ENCODE measurements around the gene GIMAP2. TPM values are rescaled to one million over a fixed set of nuclear protein-coding genes. Genes with fewer than 3 reads are reported as not detected.

GIMAP2 gene
- total and polyA plus RNA-seq, 11 donors, result 2.1 to 23.5 (median 4.9) TPM

DNA sequence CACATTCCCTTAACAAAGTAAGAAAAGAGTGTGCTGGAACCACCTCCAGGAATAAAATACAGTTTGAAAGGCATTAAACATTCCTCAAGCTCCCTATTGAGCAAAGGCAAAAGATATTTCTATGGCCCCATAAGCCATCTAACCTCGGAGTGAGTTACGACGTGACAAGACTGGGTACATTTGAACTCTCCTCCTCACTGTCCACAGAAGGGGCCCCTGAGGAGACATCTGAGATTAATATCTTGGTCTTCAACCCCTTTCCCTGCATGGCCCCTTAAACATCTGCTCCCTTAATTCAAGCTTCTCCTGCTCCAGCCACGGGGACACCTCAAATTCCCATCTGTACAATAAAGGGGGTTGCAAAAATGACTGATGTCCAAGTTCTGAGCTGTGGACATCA lies 31.4 kb downstream of the GIMAP2 start:
- ATAC-seq (no peak), DNase-seq (no peak)
- Histone ChIP-seq H3K4me1 (peaks cover 0 to 54% (median 6%) of the 10 kb centered on the region in 12 donors), H3K9me3 (peaks cover 0 to 20% (median 6%) of the 10 kb centered on the region in 12 donors), H3K27ac (peak overlapping the region; percentile 77 to 97 (median 90)), H3K36me3 (peaks cover 0 to 37% (median 13%) of the 10 kb centered on the region in 9 donors), H3K27me3 (no peaks in the 10 kb centered on the region), H3K4me3 (peak overlapping the region; percentile 28 to 80 (median 60))
- intact Hi-C loops (cut with DNase I), result loop anchor here in 5 of 10 donors (1.0 to 10.0 kb wide), 5 partner anchors 35 to 152 kb away; partner anchors contain the start of genes GIMAP6 (in 3 of the 5) and GIMAP4 (in 1 of the 5)
- WGBS, 4 donors, result 49 to 60% (median 55%) methylated on average over 4 of the region's 4 CpGs
- TF ChIP-seq POLR2A (IDR thresholded peaks at IDR 0.05), result no peak

DNA sequence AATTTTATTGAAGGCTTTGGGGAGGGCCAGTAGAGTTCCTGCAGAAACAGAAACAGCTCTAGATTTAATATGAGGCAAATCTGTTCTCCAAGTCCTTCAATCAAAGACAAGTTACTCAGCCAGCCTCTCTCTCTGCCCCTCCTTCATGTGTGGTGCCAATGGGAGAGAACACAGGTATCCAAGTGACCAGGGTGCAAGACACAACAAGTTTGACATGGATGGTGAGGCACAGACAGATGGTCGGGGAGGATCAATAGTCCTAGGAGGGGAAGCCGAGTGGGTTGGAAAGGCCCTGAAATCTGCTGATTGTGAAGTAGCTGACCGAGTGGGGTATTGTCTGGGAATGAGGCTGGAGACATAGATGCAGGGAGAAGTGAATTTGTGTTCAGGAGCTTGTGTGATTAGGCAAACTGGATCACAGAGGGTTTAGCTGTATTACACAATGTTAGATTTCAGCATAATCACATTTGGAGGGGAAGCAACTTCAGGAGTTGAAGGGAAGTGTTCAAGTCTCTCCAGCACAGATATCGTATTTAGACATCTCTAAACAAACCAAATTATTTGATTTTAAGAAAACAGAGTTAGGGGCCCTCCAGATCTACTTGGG lies 32.4 kb downstream of the GIMAP2 start:
- WGBS, 4 donors, result 53 to 75% (median 58%) methylated on average over 4 of the region's 4 CpGs
- TF ChIP-seq POLR2A (IDR thresholded peaks at IDR 0.05), result no peak
- TF ChIP-seq, protein P1, sequence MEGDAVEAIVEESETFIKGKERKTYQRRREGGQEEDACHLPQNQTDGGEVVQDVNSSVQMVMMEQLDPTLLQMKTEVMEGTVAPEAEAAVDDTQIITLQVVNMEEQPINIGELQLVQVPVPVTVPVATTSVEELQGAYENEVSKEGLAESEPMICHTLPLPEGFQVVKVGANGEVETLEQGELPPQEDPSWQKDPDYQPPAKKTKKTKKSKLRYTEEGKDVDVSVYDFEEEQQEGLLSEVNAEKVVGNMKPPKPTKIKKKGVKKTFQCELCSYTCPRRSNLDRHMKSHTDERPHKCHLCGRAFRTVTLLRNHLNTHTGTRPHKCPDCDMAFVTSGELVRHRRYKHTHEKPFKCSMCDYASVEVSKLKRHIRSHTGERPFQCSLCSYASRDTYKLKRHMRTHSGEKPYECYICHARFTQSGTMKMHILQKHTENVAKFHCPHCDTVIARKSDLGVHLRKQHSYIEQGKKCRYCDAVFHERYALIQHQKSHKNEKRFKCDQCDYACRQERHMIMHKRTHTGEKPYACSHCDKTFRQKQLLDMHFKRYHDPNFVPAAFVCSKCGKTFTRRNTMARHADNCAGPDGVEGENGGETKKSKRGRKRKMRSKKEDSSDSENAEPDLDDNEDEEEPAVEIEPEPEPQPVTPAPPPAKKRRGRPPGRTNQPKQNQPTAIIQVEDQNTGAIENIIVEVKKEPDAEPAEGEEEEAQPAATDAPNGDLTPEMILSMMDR (IDR thresholded peaks at IDR 0.05), result no peak
- DNase-seq (no peak), ATAC-seq (peak in 1 of 4 donors; percentile 21)
- peaks cover 0 to 43% (median 13%) of the 10 kb centered on the region in 9 donors for H3K36me3 ChIP-seq
- intact Hi-C loops (cut with DNase I), result loop anchor here in 5 of 10 donors (5.0 to 10.0 kb wide), 4 partner anchors 36 to 153 kb away; partner anchors contain the start of genes GIMAP6 (in 3 of the 5) and GIMAP4 (in 1 of the 5)
- H3K9me3 ChIP-seq, result peaks cover 0 to 16% (median 3%) of the 10 kb centered on the region in 12 donors
- peak overlapping the region; percentile 77 to 97 (median 90) for H3K27ac ChIP-seq
- H3K27me3 ChIP-seq, result no peaks in the 10 kb centered on the region
- peaks cover 0 to 64% (median 6%) of the 10 kb centered on the region in 12 donors for H3K4me1 ChIP-seq
- H3K4me3 ChIP-seq, result peak overlapping the region; percentile 28 to 80 (median 60)

DNA sequence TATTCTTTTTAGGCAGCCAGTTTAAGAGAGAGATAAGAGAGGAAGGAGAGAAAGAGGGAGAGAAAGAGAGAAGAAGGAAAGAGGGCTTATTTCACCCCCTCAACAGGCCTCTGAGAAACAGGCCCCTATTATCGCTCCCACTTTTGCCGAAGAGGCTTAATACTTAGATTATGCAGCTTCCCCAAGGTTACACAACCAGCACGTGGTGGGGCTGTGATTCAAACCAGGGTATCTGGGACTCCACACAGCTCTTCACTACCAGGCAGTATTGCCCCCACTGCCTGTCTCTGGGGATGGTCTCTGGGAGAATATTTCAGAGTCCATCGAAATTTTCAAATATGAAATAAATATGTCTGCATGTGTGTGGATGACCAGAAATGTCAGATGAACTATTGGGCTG lies 33.9 kb downstream of the GIMAP2 start:
- Histone ChIP-seq H3K4me1 (peaks cover 0 to 72% (median 10%) of the 10 kb centered on the region in 12 donors), H3K36me3 (peaks cover 0 to 55% (median 13%) of the 10 kb centered on the region in 9 donors), H3K9me3 (peaks cover 0 to under 1% (median 0%) of the 10 kb centered on the region in 12 donors), H3K27me3 (no peaks in the 10 kb centered on the region), H3K27ac (peak overlapping the region in 11 of 12 donors; percentile 4 to 97 (median 90)), H3K4me3 (peak overlapping the region in 3 of 12 donors; percentile 65 to 78 (median 67))
- WGBS, 4 donors, result 60 to 82% (median 77%) methylated on average over 4 of the region's 4 CpGs
- no peak for DNase-seq
- TF ChIP-seq POLR2A (IDR thresholded peaks at IDR 0.05), result no peak
- TF ChIP-seq, protein P1 (IDR thresholded peaks at IDR 0.05), result no peak
- no peak for ATAC-seq
- intact Hi-C loops (cut with DNase I), result loop anchor here in 5 of 10 donors (5.0 to 10.0 kb wide), 4 partner anchors 37 to 155 kb away; partner anchors contain the start of genes GIMAP6 (in 3 of the 5) and GIMAP4 (in 1 of the 5)

DNA sequence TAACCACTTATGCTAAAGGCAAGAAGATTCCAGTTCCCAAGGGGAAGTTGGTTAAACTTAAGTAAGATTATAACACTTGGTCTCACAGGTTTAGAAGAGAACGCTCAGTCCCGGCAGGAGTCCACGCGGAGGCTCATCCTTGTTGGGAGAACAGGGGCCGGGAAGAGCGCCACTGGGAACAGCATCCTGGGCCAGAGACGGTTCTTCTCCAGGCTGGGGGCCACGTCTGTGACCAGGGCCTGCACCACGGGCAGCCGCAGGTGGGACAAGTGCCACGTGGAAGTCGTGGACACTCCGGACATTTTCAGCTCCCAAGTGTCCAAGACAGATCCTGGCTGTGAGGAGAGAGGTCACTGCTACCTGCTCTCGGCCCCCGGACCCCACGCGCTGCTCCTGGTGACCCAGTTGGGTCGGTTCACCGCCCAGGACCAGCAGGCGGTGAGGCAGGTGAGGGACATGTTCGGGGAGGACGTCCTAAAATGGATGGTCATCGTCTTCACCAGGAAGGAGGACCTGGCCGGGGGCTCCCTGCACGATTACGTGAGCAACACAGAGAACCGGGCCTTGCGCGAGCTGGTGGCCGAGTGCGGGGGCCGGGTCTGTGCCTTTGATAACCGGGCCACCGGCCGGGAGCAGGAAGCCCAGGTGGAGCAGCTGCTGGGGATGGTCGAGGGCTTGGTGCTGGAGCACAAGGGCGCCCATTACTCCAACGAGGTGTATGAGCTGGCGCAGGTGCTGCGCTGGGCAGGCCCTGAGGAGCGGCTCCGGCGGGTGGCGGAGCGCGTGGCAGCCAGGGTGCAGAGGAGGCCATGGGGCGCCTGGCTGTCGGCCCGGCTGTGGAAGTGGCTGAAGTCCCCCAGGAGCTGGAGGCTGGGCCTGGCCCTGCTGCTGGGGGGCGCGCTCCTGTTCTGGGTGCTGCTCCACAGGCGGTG lies 34.7 kb downstream of the GIMAP2 start:
- TF ChIP-seq POLR2A (IDR thresholded peaks at IDR 0.05), result no peak
- TF ChIP-seq, protein P1 (IDR thresholded peaks at IDR 0.05), result no peak
- DNase-seq (no peak), ATAC-seq (no peak)
- Histone ChIP-seq H3K9me3 (no peaks in the 10 kb centered on the region), H3K27me3 (no peaks in the 10 kb centered on the region), H3K4me3 (peak overlapping the region in 2 of 12 donors; percentile 2 to 65), H3K27ac (peak overlapping the region in 9 of 12 donors; percentile 23 to 97 (median 89)), H3K4me1 (peaks cover 0 to 64% (median 10%) of the 10 kb centered on the region in 12 donors), H3K36me3 (peaks cover 0 to 55% (median 13%) of the 10 kb centered on the region in 9 donors)
- intact Hi-C loops (cut with DNase I), result loop anchor here in 5 of 10 donors (5.0 to 10.0 kb wide), 5 partner anchors 38 to 245 kb away; partner anchors contain the start of genes GIMAP6 (in 3 of the 5) and GIMAP4 (in 1 of the 5)
- WGBS, 4 donors, result 83 to 96% (median 93%) methylated on average over 43 to 52 of the region's 52 CpGs
